ENCODE measurements around the gene BCDIN3D. TPM values are rescaled to one million over a fixed set of nuclear protein-coding genes. Genes with fewer than 3 reads are reported as not detected.

The BCDIN3D gene
- total RNA-seq, 2 experiments from 2014 or later = 7.3 to 7.4 TPM

GRCh38 chr12:49792976-49793580 is 49.8 kb downstream of the BCDIN3D start:
- H3K9me3 Mint-ChIP-seq (ENCODE audit: insufficient read depth) = no peaks in the 10 kb centered on the region
- ChIA-PET CTCF (interaction anchor here (1.2 kb wide), 1 partner anchor 45 kb away, joined by 3 read pairs; no protein-coding TSS in a partner anchor), POLR2A (no interaction called here)
- DNase-seq = no peak
- H3K4me1 Mint-ChIP-seq (ENCODE audit: low read depth) = peaks cover 2% of the 10 kb centered on the region
- H3K27me3 Mint-ChIP-seq (ENCODE audit: low read depth) = no peaks in the 10 kb centered on the region
- no peak overlapping the region for H3K4me3 Mint-ChIP-seq
- H3K36me3 Mint-ChIP-seq (ENCODE audit: low read depth) = no peaks in the 10 kb centered on the region
- H3K27ac Mint-ChIP-seq = no peak overlapping the region
- no peak for ATAC-seq

GRCh38 chr12:49792181-49792970 is 50.5 kb downstream of the BCDIN3D start:
- H3K27me3 Mint-ChIP-seq (ENCODE audit: low read depth) = no peaks in the 10 kb centered on the region
- no peaks in the 10 kb centered on the region for H3K9me3 Mint-ChIP-seq (ENCODE audit: insufficient read depth)
- ChIA-PET CTCF (interaction anchor here (1.2 kb wide), 1 partner anchor 46 kb away, joined by 3 read pairs; no protein-coding TSS in a partner anchor), POLR2A (no interaction called here)
- no peak overlapping the region for H3K27ac Mint-ChIP-seq
- ATAC-seq = no peak
- peaks cover 2% of the 10 kb centered on the region for H3K4me1 Mint-ChIP-seq (ENCODE audit: low read depth)
- DNase-seq = no peak
- no peaks in the 10 kb centered on the region for H3K36me3 Mint-ChIP-seq (ENCODE audit: low read depth)
- H3K4me3 Mint-ChIP-seq = no peak overlapping the region

GRCh38 chr12:49791700-49792099 is 51.2 kb downstream of the BCDIN3D start:
- CTCF ChIA-PET = interaction anchor here (1.2 kb wide), 1 partner anchor 47 kb away, joined by 3 read pairs; no protein-coding TSS in a partner anchor
- POLR2A ChIA-PET = no interaction called here
- Mint-ChIP-seq H3K4me1 (ENCODE audit: low read depth) (peaks cover 2% of the 10 kb centered on the region), H3K27ac (no peak overlapping the region), H3K9me3 (ENCODE audit: insufficient read depth) (no peaks in the 10 kb centered on the region), H3K36me3 (ENCODE audit: low read depth) (no peaks in the 10 kb centered on the region), H3K27me3 (ENCODE audit: low read depth) (no peaks in the 10 kb centered on the region), H3K4me3 (no peak overlapping the region)
- no peak for DNase-seq
- ATAC-seq = no peak

GRCh38 chr12:49790741-49791555 is 52.0 kb downstream of the BCDIN3D start:
- ATAC-seq (no peak), DNase-seq (no peak)
- H3K4me1 Mint-ChIP-seq (ENCODE audit: low read depth) = peaks cover 2% of the 10 kb centered on the region
- CTCF ChIA-PET = no interaction called here
- H3K27me3 Mint-ChIP-seq (ENCODE audit: low read depth) = peaks cover under 1% of the 10 kb centered on the region
- no peaks in the 10 kb centered on the region for H3K36me3 Mint-ChIP-seq (ENCODE audit: low read depth)
- no peak overlapping the region for H3K27ac Mint-ChIP-seq
- POLR2A ChIA-PET = no interaction called here
- H3K9me3 Mint-ChIP-seq (ENCODE audit: insufficient read depth) = no peaks in the 10 kb centered on the region
- no peak overlapping the region for H3K4me3 Mint-ChIP-seq

GRCh38 chr12:49789992-49790391 is 52.9 kb downstream of the BCDIN3D start:
- POLR2A ChIA-PET = no interaction called here
- peaks cover 2% of the 10 kb centered on the region for H3K4me1 Mint-ChIP-seq (ENCODE audit: low read depth)
- no peak for DNase-seq
- H3K9me3 Mint-ChIP-seq (ENCODE audit: insufficient read depth) = no peaks in the 10 kb centered on the region
- H3K27me3 Mint-ChIP-seq (ENCODE audit: low read depth) = peaks cover 5% of the 10 kb centered on the region
- H3K36me3 Mint-ChIP-seq (ENCODE audit: low read depth) = no peaks in the 10 kb centered on the region
- CTCF ChIA-PET = no interaction called here
- H3K27ac Mint-ChIP-seq = no peak overlapping the region
- no peak overlapping the region for H3K4me3 Mint-ChIP-seq
- ATAC-seq = no peak

GRCh38 chr12:49787672-49788071 is 55.2 kb downstream of the BCDIN3D start:
- ChIA-PET CTCF (interaction anchor here (0.8 to 2.4 kb wide), 3 partner anchors 10 to 51 kb away, joined by 3 to 9 read pairs (median 4); partner anchors contain the start of gene TMBIM6), POLR2A (no interaction called here)
- DNase-seq (no peak), ATAC-seq (no peak)
- Mint-ChIP-seq H3K36me3 (ENCODE audit: low read depth) (no peaks in the 10 kb centered on the region), H3K27me3 (ENCODE audit: low read depth) (peaks cover 18% of the 10 kb centered on the region), H3K9me3 (ENCODE audit: insufficient read depth) (no peaks in the 10 kb centered on the region), H3K4me3 (no peak overlapping the region), H3K4me1 (ENCODE audit: low read depth) (no peaks in the 10 kb centered on the region), H3K27ac (no peak overlapping the region)

Other genes with a start within 250 kb of the BCDIN3D start
- gene FAM186B, start 237.5 kb downstream of the BCDIN3D start, total RNA-seq = under 1 TPM; 0.18 to 0.21 TPM
- gene PRPF40B, start 219.5 kb downstream of the BCDIN3D start, total RNA-seq = 10 to 100 TPM; 14.4 to 14.6 TPM
- 10 to 100 TPM; 53.5 to 54.5 TPM for gene FMNL3, start 135.7 kb downstream of the BCDIN3D start, total RNA-seq
- 100 to 1,000 TPM; 420 TPM for gene TMBIM6, start 101.5 kb downstream of the BCDIN3D start, total RNA-seq
- 1 to 10 TPM; 7.2 to 7.7 TPM for gene NCKAP5L, start 14.7 kb downstream of the BCDIN3D start, total RNA-seq
- gene FAIM2, start 60.8 kb upstream of the BCDIN3D start, total RNA-seq = under 1 TPM; 0.23 to 0.55 TPM
- not detected for gene AQP2, start 107.6 kb upstream of the BCDIN3D start, total RNA-seq
- not detected for gene AQP5, start 118.8 kb upstream of the BCDIN3D start, total RNA-seq
- gene AQP6, start 129.8 kb upstream of the BCDIN3D start, total RNA-seq = not detected
- 100 to 1,000 TPM; 185 to 200 TPM for gene RACGAP1, start 182.4 kb upstream of the BCDIN3D start, total RNA-seq
- 10 to 100 TPM; 25.4 to 27.9 TPM for gene ASIC1, start 214.5 kb upstream of the BCDIN3D start, total RNA-seq
- gene SMARCD1, start 242.2 kb upstream of the BCDIN3D start, total RNA-seq = 10 to 100 TPM; 72.3 to 78.1 TPM